Gastroesophageal sphincter (tissue), 4 donors: ENCODE measurements around the gene GOLGA7B. TPM values are rescaled to one million over a fixed set of nuclear protein-coding genes. Genes with fewer than 3 reads are reported as not detected.

ENCODE experiments used
- ATAC-seq: fragments of 150-250 bp; one replicate; pipeline ENCODE4 v1.9.1; 2016; ENCODE audit warnings: mild to moderate bottlenecking, moderate library complexity
- H3K27ac ChIP-seq, 4 donors: fragments of 200-600 bp; sonication (generic) in 3 of 4; 1 replicate in 3 of 4; 2 replicates in 1 of 4; pipeline ENCODE4 v1.5.1; 2016 to 2019
- H3K27me3 ChIP-seq: fragments of 200-600 bp; sonication (generic); one replicate; pipeline ENCODE4 v1.5.1; 2019
- H3K36me3 ChIP-seq, 2 donors: fragments of 200-600 bp; sonication (generic); one replicate each; pipeline ENCODE4 v1.5.1; 2019; ENCODE audit warnings: control low read depth in 1 of 2
- H3K4me1 ChIP-seq, 3 donors: fragments of 200-600 bp; sonication (generic); 1 replicate in 2 of 3; 2 replicates in 1 of 3; pipeline ENCODE4 v1.5.1; 2016 to 2019; ENCODE audit warnings: control low read depth in 2 of 3
- H3K4me3 ChIP-seq, 2 donors: fragments of 200-600 bp; sonication (generic); one replicate each; pipeline ENCODE4 v1.5.1; 2019; ENCODE audit warnings: mild to moderate bottlenecking in 1 of 2, moderate library complexity in 1 of 2
- H3K9me3 ChIP-seq, 3 donors: fragments of 200-600 bp; sonication (generic); one replicate each; pipeline ENCODE4 v1.5.1; 2017 to 2019; ENCODE audit warnings: control low read depth in 2 of 3
- EP300 ChIP-seq: sonication (generic); formaldehyde crosslinking; IDR thresholded peaks from one replicate; pipeline ENCODE4 v1.6.1; 2017; ENCODE audit warnings: antibody characterized with exemption, mild to moderate bottlenecking
- POLR2A ChIP-seq, 2 donors: fragments of 450-650 bp; IDR thresholded peaks; one replicate each; pipeline ENCODE4 v1.6.1; 2017; ENCODE audit warnings: antibody characterized with exemption in 2 of 2, mild to moderate bottlenecking in 2 of 2, moderate library complexity in 1 of 2
- POLR2AphosphoS5 ChIP-seq: sonication (generic); formaldehyde crosslinking; IDR thresholded peaks from one replicate; pipeline ENCODE4 v1.6.1; 2017; ENCODE audit warnings: antibody characterized with exemption
- WGBS, 2 donors: methylation state at CpG; one replicate each; pipeline ENCODE4 v1.1.5; 2018; ENCODE audit warnings: low coverage in 1 of 2; 5-methylcytosine and 5-hydroxymethylcytosine counted together
- total RNA-seq, 4 donors: library from RNA; depleted of rRNA; stranded (reverse); fragments of >200 nt; gene quantifications; one replicate each; pipeline ENCODE4 v1.1.0, GENCODE V29; 2016
- TF ChIP-seq, protein P1 (sequence below), 4 experiments: fragments of 200-600 bp in 2 of 4; fragments of 450-650 bp in 2 of 4; sonication (generic) in 1 of 4; IDR thresholded peaks; one replicate each; pipeline ENCODE4 v1.5.1; 2017 to 2019; ENCODE audit warnings: antibody characterized with exemption in 4 of 4, mild to moderate bottlenecking in 2 of 4, moderate library complexity in 2 of 4

Gene GOLGA7B
- total RNA-seq, 4 donors from 2014 or later = 0.08 to 0.40 (median 0.23) TPM

GRCh38 chr10:97896756-97897358 is 47.2 kb downstream of the GOLGA7B start:
- H3K27ac ChIP-seq = no peak overlapping the region
- no peak for TF ChIP-seq POLR2AphosphoS5
- no peak for TF ChIP-seq POLR2A (IDR thresholded peaks at IDR 0.05)
- TF ChIP-seq EP300 = no peak
- TF ChIP-seq, protein P1, sequence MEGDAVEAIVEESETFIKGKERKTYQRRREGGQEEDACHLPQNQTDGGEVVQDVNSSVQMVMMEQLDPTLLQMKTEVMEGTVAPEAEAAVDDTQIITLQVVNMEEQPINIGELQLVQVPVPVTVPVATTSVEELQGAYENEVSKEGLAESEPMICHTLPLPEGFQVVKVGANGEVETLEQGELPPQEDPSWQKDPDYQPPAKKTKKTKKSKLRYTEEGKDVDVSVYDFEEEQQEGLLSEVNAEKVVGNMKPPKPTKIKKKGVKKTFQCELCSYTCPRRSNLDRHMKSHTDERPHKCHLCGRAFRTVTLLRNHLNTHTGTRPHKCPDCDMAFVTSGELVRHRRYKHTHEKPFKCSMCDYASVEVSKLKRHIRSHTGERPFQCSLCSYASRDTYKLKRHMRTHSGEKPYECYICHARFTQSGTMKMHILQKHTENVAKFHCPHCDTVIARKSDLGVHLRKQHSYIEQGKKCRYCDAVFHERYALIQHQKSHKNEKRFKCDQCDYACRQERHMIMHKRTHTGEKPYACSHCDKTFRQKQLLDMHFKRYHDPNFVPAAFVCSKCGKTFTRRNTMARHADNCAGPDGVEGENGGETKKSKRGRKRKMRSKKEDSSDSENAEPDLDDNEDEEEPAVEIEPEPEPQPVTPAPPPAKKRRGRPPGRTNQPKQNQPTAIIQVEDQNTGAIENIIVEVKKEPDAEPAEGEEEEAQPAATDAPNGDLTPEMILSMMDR (IDR thresholded peaks at IDR 0.05) = no peak
- no peaks in the 10 kb centered on the region for H3K4me1 ChIP-seq
- H3K9me3 ChIP-seq = no peaks in the 10 kb centered on the region
- 100% methylated on average over 1 of the region's 13 CpGs; no CpG with 5 or more reads in 1 of the 2 donors for WGBS, 2 donors
- H3K4me3 ChIP-seq = no peak overlapping the region
- peaks cover 60% of the 10 kb centered on the region for H3K27me3 ChIP-seq
- no peak for ATAC-seq
- H3K36me3 ChIP-seq = no peaks in the 10 kb centered on the region

DNA sequence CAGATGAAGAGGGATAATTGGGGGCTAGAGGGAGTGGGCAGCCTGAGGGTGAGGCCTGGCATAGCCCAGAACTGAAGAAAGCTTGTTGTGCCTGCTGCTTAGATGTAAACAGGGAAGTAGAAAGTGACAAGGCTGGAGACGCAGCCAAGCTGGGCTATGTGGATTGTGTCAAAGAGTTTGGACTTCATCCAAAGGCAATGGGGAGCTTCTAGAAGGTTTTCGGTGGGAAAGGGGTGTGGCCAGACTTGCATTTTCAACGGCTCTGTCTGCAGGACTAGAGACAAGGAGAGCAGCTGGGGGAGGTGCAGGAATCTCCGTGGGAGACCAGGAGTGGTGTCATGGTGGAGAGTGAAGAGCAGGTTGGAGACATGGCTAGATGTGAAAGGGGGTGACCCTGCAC is 48.8 kb downstream of the GOLGA7B start:
- Histone ChIP-seq H3K27ac (no peak overlapping the region), H3K4me1 (no peaks in the 10 kb centered on the region), H3K27me3 (peaks cover 52% of the 10 kb centered on the region), H3K36me3 (no peaks in the 10 kb centered on the region), H3K9me3 (no peaks in the 10 kb centered on the region), H3K4me3 (no peak overlapping the region)
- ATAC-seq = no peak
- 3 to 19% methylated on average over 4 of the region's 4 CpGs for WGBS, 2 donors
- TF ChIP-seq POLR2A (IDR thresholded peaks at IDR 0.05) (no peak), POLR2AphosphoS5 (no peak), EP300 (no peak)
- TF ChIP-seq, protein P1 (IDR thresholded peaks at IDR 0.05) = no peak

DNA sequence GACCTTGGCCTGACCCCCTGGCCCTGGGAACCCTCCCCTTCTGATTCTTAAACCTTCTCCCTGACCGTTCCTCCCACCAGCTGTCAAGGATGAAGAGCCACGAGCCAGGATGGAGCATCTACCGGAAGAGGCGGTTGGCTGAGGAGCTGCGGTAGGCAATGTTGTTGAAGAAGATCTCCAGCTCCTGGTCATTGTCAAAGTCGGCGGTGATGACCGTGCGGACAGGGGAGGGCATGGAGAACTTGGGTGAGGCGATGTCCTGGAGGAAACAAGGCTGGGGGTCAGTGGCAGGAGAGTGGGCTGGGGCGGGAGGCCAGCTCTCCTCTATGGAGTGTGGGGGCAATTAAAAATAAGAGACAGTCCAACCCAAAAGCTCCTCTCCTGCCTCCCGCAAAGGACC is 51.7 kb downstream of the GOLGA7B start:
- Histone ChIP-seq H3K27ac (no peak overlapping the region), H3K4me3 (no peak overlapping the region), H3K36me3 (no peaks in the 10 kb centered on the region), H3K27me3 (peaks cover 52% of the 10 kb centered on the region), H3K9me3 (no peaks in the 10 kb centered on the region), H3K4me1 (no peaks in the 10 kb centered on the region)
- 73 to 92% methylated on average over 3 to 4 of the region's 12 CpGs for WGBS, 2 donors
- TF ChIP-seq POLR2A (IDR thresholded peaks at IDR 0.05) (no peak), POLR2AphosphoS5 (no peak), EP300 (no peak)
- TF ChIP-seq, protein P1 (IDR thresholded peaks at IDR 0.05) = no peak
- ATAC-seq = no peak

DNA sequence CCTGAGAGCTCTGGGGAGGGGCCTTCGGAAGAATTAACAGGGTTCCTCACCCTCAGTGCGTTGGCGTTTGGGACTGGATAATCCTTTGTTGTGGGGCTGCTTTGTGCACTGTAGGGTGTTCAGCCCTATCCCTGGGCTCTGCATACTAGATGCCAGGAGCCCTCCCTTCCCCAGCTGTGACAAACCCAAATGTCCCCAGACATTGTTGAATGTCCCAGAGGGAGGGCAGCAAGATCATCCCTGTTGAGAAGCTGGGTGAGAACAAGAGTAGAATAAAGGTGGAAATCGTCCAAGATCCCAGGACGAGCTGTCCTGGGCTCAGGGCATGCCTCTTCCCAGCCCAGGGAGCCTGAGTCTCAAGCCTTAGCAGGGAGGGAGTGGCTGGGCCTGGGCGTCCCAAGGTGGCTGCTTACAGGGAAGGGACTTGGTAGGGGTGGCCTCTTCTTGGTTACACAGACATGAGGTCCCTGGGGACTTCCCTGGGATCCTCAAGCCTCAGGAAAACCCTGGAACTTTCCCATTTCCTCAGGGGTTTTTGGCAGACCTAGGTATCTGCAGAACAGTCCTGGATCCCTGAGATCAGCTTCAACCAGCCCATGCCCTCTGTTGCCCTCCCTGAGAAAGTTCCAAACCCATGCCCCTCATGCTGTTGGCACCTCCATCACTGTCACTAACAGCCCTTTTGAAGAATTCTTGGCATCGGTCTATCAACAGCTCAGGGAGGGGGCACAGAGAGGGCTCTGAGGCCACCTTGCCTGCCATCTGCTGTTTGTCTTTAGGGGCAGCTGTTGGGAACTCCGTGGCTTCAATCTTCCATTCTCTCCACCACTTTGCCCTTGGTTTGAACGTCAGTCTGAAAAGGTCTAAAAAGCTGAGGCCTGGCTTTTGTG is 53.7 kb downstream of the GOLGA7B start:
- Histone ChIP-seq H3K27me3 (peaks cover 57% of the 10 kb centered on the region), H3K4me3 (no peak overlapping the region), H3K27ac (no peak overlapping the region), H3K9me3 (no peaks in the 10 kb centered on the region), H3K4me1 (no peaks in the 10 kb centered on the region), H3K36me3 (no peaks in the 10 kb centered on the region)
- no peak for ATAC-seq
- TF ChIP-seq, protein P1 (IDR thresholded peaks at IDR 0.05) = no peak
- TF ChIP-seq EP300 (no peak), POLR2A (IDR thresholded peaks at IDR 0.05) (no peak), POLR2AphosphoS5 (no peak)
- 77 to 82% methylated on average over 2 to 5 of the region's 9 CpGs for WGBS, 2 donors

DNA sequence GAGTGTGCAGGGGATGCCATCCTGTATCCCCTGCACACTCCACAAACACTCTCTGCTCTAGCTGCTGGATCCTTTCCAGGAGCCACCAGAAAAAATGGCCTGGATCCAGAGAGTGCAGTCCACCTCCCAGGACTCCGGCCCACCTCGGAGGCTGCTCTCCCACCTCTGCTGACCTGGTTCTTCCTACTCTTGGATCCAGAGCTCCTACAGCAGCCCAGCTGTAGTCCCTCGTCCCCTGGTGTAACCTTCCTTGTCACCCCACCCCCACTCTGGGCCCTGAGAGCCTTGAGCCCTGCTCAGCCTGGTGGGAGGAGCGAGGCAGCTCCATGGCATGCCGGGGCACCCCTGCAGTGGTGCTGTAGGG is 54.4 kb downstream of the GOLGA7B start:
- H3K27ac ChIP-seq = no peak overlapping the region
- H3K4me3 ChIP-seq = no peak overlapping the region
- peaks cover 53% of the 10 kb centered on the region for H3K27me3 ChIP-seq
- no peaks in the 10 kb centered on the region for H3K36me3 ChIP-seq
- ATAC-seq = no peak
- H3K4me1 ChIP-seq = no peaks in the 10 kb centered on the region
- WGBS, 2 donors = 54 to 61% methylated on average over 3 to 4 of the region's 5 CpGs
- TF ChIP-seq POLR2A (IDR thresholded peaks at IDR 0.05) (no peak), EP300 (no peak), POLR2AphosphoS5 (no peak)
- TF ChIP-seq, protein P1 (IDR thresholded peaks at IDR 0.05) = no peak
- H3K9me3 ChIP-seq = no peaks in the 10 kb centered on the region
